Measurements from ENCODE around the gene ELP6.

ELP6 gene, protein sequence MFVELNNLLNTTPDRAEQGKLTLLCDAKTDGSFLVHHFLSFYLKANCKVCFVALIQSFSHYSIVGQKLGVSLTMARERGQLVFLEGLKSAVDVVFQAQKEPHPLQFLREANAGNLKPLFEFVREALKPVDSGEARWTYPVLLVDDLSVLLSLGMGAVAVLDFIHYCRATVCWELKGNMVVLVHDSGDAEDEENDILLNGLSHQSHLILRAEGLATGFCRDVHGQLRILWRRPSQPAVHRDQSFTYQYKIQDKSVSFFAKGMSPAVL

DNA sequence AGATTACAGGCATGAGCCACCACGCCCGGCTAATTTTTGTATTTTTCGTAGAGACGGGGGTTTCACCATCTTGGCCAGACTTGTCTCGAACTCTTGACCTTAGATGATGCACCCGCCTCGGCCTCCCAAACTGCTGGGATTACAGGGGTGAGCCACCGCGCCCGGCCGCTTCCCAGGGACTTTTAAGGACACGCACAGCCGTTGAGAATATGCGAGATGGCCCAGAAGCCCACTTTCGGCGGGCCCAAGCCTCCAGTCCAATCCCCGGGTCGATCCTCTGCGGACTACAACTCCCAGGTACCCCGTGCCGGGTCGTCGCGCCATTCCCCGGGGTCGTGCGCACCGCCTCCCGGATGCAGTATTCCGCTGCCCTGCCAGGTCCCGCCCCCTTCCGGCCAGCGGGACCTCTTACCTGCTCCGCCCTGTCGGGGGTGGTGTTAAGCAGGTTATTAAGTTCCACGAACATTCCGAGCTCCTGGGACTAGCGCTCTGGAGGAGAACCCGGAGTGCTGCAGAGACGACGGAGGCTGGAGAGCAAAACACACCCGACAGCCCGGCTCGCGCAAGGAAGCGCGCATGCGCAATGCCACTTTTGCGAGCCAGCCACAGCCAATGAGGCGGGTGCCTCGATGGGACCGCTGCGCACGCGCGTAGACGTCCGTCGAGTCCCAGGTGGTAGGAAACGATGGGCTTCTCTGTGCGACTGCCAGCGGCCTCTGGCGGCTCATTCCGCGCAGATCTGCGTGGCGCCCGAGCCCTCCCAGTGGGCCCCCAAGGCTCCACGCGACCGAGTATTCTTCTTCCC is at the start of gene ELP6:
ELP6 (minus strand) TSS at position 588 of the 805 bp plus-strand sequence; CDS start at position 466, 122 bp downstream.
- peak; percentile 93 for DNase-seq
- in situ Hi-C loops (cut with HindIII; ENCODE audit: low pct_ligation_motif_present, low pct_unique_long_range_greater_than_20kb, low sequenced_read_pairs) = no loop called here

DNA sequence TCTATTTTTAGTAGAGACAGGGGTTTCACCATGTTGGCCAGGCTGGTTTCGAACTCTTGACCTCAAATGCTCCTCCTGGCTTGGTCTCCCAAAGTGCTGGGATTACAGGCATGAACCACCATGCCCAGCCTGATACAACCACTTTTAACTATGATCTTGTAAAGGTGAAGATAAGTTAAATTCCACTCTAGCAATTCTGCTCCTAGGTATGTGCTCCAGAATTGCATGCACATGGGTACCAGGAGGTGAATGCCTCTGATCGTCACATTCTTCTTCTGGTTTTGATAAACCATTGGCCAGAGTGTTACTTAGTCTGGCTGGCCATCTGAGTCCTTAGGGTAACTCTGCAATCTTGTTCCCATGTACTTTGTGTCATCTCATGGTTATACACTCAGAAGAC is 42.8 kb upstream of the ELP6 start:
- DNase-seq = no peak
- in situ Hi-C loops (cut with HindIII; ENCODE audit: low pct_ligation_motif_present, low pct_unique_long_range_greater_than_20kb, low sequenced_read_pairs) = no loop called here

DNA sequence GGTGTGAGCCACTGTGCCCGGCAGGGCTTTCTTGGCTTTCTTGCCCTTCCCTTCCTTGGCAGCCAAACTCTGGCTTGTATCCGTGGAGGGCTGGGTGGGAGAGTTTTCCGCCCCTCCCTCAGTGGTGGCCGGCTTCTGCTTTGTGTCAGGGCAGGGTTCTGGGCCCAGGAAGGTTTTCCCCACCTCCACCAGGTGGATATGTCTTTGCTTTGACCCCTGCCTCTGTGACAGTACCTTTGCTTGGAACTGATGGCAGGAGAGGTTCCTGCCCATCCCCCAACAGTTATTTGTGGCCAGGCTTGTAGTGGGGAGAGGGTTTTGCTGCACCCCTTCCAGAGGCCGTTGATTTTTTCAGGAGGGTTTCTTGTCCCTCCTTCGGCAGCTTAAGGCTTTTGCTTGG is 40.8 kb upstream of the ELP6 start:
- no peak for DNase-seq
- in situ Hi-C loops (cut with HindIII; ENCODE audit: low pct_ligation_motif_present, low pct_unique_long_range_greater_than_20kb, low sequenced_read_pairs) = no loop called here

DNA sequence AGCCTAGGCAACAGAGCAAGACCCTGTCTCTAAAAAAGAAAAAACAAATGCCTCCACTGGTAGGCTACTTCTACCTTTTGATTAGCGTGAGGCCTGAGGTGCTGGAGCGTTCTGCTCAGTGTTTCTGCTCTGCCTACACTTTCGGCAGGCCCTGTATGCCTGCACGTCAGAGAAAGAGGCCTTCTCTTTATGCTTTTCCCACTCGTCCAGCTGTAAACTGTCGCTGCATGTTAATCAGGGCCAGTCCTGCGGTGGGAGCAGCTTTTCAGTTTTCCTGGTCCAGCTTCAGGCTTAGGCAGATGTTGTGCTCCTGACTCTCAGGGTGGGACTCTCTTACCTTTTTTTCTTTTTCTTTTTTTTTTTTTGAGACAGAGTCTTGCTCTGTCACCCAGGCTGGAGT is 39.9 kb upstream of the ELP6 start:
- no peak for DNase-seq
- in situ Hi-C loops (cut with HindIII; ENCODE audit: low pct_ligation_motif_present, low pct_unique_long_range_greater_than_20kb, low sequenced_read_pairs) = no loop called here

DNA sequence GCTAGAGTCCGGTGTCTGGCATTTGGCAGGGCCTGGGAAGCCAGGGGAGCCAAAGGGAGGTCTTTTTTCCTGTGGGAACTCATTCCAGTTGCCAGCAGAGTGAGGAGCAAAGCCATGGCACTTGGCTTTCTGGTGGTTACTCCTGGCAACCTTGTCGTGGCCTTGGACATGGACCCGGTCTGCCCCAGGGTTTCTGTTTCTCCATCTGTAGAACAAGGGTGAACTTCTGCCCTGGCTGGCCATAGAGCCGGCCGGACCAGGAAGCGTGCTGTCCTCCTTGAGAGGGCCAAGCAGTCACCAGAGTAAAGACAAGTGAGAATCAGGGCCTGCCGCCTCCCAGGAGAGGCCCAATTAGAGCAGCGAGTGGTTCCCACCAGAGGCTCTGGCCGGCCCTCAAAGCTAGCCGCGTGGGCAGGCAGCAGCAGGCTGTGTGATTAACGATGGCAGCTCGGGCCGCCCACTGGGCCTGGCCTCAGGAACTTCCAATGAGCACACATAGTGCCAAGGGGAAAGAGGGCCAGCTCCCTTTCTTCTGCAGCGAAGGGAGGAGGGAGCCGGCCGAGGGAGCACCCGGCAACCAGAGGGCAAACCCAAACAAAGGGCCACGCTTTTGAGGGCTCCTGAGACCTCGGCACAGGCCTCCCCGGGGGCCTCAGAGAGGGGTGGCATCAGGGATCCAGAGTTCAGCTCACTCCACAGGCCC is 29.1 kb upstream of the ELP6 start:
- in situ Hi-C loops (cut with HindIII; ENCODE audit: low pct_ligation_motif_present, low pct_unique_long_range_greater_than_20kb, low sequenced_read_pairs) = no loop called here
- DNase-seq = no peak

DNA sequence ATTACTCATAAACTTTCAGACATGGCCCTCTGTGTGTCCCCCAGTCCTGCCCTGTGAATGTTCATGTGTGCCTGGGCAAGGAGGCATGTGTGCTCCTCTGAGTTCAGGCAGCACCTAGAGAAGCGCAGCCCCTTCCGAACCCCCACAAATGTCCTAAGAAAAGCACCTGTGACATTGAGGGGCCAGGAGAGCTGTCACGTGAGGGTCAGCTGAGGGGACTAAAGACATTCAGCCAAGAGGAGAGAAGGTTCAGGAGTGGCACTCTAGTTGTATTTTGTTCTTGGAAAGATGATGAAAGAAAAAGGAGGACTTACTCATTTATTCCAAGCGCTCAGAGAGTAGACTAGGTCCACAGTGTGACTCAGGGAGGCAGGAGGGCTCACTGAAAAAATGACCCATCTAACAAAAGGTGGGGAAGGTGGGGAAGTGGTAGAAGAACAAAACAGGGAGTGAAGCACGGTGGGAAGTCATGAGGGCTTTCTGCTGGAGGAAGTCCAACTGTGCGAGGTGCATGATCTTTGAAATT is 28.1 kb upstream of the ELP6 start:
- in situ Hi-C loops (cut with HindIII; ENCODE audit: low pct_ligation_motif_present, low pct_unique_long_range_greater_than_20kb, low sequenced_read_pairs) = no loop called here
- no peak for DNase-seq

DNA sequence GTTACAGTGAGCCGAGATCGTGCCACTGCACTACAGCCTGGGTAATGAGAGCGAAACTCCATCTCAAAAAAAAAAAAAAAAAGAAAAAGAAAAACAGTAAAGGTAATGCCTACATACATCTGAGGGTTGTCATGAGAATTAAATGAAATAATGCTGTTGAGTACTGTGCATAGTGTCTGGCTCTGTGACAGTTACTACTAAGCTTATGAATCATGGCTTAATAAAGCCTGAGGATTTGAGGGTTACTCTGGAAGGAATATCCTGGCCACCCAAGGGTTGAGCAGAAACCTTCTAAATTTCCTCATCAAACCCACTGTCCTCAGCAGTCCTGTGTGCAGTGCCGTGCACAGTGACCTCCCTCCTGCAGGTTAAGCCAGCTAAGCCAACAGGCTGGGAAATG is 26.8 kb upstream of the ELP6 start:
- in situ Hi-C loops (cut with HindIII; ENCODE audit: low pct_ligation_motif_present, low pct_unique_long_range_greater_than_20kb, low sequenced_read_pairs) = no loop called here
- DNase-seq = no peak

DNA sequence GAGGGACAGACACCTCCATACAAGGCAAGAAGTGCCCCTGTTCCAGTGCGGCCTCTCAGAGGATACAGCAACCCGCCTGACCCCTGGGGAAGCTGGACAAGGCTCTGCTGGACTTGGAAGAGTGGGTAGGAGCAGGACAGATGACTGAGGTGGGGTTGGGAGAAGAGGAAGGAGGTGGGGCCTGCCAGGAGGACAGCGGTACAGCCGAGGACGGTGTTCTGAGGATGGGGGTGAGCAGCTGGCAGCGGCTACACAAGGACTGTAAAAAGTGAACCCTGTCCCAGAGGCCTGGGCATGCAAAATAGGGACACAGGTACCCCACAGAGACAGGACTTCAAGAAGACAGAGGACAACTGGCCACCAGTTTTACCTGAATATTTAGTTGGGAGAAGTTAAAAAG is 23.5 kb upstream of the ELP6 start:
- in situ Hi-C loops (cut with HindIII; ENCODE audit: low pct_ligation_motif_present, low pct_unique_long_range_greater_than_20kb, low sequenced_read_pairs) = no loop called here
- DNase-seq = no peak

DNA sequence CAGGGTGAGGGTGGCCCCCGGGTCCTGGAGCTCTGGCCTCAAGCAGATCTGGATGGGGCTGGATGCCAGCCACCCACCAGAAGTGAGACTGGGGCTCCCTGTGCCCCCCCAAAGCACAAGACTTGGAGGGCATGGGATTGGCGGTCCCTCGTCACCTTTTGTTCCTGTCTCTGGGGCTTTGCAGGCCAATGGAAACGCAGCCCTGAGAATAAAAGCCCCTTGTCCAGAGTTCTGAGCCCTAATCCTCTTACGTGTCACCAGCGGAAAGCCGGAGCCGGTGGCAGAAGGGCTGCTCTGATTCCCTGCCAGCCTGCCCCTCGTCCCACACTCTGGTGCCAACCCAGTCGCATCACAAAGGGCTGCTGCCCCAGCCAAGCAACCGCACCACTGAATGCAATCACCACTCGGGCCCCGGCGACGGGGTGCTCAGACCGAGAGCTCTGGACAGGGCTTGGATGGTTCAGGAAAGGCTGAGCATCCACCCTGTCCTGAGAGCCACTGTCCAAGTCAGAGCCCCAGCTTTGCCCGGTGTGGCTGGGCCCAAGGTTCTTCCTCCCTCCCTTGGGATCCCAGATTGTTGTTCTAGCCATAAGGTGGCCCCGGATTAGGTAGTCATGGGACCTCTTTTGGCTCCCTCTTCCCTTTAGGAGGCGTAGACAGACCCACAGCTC is 22.8 kb upstream of the ELP6 start:
- in situ Hi-C loops (cut with HindIII; ENCODE audit: low pct_ligation_motif_present, low pct_unique_long_range_greater_than_20kb, low sequenced_read_pairs) = no loop called here
- no peak for DNase-seq

DNA sequence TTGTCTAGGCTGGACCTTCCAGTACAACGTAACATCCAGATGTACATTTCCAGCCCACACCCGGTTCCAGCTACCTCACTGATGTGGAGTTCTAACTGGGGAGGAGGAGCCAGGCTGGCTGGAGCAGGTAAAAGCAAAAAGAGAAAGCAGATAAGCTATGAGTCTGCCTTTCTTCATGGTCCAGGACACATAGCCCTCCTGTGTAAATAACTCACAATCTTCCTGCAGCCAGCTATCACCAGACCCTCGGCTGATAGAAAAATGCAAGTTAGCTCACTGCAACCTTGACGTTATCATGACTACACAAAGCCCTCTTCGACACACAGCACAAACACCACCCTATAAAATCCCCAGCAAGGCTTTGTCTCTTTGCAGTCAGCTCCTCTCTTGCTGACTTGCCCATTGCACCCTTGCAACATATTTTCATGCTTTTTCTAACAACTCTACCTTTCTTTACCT is 20.5 kb upstream of the ELP6 start:
- DNase-seq = no peak
- in situ Hi-C loops (cut with HindIII; ENCODE audit: low pct_ligation_motif_present, low pct_unique_long_range_greater_than_20kb, low sequenced_read_pairs) = no loop called here

DNA sequence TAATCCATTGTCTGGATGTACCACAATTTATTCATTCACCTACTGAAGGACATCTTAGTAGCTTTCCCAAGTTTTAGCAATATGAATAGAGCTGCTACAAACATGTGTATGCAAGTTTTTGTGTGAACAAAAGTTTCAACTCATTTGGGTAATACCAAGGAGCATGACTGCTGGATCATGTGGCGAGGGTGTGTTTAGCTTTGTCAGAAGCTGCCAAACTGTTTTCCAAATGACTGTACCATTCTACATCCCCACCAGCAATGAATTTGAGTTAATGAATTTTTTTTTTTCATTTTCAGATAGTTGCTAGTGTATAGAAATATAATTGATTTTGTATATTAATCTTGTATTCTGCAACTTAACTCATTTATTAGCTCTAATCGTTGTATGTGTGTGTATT is 20.0 kb upstream of the ELP6 start:
- no peak for DNase-seq
- in situ Hi-C loops (cut with HindIII; ENCODE audit: low pct_ligation_motif_present, low pct_unique_long_range_greater_than_20kb, low sequenced_read_pairs) = no loop called here

DNA sequence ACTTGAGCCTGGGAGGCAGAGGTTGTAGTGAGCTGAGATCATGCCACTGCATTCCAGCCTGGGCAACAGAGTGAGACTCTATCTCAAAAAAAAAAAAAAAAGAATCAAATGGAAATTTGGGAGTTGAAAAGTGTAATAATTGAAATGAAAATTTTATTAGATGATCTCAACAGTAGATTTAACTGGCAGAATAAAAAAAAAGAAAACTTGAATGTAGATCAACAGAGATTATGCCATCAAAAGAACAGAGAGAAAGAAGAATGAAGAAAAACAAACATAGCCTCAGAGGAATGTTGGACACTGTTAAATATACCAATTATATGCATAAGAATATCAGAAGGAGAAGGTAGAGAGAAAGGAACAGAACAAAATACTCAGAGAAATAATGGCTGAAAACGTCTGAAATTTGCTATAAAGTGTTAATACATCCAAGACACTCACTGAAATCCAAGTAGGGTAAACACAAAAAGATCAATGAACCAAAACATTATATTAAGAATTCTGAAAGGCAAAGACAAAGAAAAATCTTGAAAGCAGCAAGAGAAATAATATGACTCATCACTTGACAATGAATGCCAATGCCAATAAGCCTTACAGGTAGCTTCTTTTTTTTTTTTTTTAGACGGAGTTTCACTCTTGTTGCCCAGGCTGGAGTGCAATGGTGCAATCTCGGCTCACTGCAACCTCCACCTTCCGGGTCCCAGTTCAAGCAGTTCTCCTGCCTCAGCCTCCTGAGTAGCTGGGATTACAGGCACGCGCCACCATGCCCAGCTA is 14.6 kb upstream of the ELP6 start:
- DNase-seq = peak; percentile 11
- in situ Hi-C loops (cut with HindIII; ENCODE audit: low pct_ligation_motif_present, low pct_unique_long_range_greater_than_20kb, low sequenced_read_pairs) = no loop called here

DNA sequence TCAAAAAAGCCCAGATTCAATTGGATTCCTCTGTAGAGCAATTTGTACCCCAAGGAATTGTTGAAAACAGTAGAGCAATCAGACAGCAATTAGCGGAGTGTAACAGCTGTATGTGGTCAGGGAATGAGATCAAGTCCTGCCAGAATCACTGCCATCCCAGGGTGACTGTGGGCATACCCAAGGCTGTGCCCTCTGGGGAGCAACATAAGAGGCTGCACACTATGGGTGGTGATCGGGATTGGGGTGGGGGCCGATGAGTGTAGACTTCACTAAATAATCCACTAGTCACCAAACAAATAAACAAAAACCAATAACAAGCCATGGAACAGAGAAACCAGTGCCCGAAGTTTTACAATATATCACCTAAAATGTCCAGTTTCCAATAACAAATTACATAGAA is 12.1 kb upstream of the ELP6 start:
- in situ Hi-C loops (cut with HindIII; ENCODE audit: low pct_ligation_motif_present, low pct_unique_long_range_greater_than_20kb, low sequenced_read_pairs) = no loop called here

DNA sequence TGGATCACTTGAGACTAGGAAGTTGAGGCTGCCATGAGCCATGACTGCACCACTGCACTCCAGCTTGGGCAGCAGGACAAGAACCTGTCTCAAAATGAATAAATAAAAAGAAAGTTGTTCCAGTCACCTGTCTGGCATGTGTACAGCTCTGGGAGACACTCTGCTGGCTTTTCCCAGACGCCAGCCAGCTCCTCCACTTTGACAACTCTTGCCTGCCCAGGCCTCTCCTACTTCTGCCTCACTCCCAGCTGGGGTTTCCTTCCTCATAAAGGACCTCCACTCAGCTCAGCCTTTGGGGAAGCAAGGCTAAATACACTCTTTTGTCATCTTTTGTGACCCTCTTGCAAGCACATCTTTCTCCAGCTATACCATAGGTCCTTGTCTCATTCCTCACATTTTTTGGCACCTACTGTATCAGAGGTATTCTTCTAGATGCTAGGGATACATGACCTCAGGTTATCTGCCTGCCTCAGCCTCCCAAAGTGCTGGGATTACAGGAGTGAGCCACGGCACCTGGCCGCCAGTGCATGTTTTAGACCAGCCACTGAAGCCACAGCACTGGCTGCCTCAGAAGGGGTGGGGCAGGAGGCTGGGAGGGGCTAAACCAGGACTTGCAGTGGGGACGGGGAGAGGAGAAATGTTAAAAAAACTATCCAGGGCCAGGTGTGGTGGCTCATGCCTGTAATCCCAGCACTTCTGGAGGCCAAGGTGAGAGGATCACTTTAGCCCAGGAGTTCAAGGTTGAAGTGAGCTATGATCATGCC is 10.0 kb upstream of the ELP6 start:
- in situ Hi-C loops (cut with HindIII; ENCODE audit: low pct_ligation_motif_present, low pct_unique_long_range_greater_than_20kb, low sequenced_read_pairs) = no loop called here
- DNase-seq = no peak

More for the DNA sequence above, 12.1 kb upstream of the ELP6 start:
- no peak for DNase-seq

DNA sequence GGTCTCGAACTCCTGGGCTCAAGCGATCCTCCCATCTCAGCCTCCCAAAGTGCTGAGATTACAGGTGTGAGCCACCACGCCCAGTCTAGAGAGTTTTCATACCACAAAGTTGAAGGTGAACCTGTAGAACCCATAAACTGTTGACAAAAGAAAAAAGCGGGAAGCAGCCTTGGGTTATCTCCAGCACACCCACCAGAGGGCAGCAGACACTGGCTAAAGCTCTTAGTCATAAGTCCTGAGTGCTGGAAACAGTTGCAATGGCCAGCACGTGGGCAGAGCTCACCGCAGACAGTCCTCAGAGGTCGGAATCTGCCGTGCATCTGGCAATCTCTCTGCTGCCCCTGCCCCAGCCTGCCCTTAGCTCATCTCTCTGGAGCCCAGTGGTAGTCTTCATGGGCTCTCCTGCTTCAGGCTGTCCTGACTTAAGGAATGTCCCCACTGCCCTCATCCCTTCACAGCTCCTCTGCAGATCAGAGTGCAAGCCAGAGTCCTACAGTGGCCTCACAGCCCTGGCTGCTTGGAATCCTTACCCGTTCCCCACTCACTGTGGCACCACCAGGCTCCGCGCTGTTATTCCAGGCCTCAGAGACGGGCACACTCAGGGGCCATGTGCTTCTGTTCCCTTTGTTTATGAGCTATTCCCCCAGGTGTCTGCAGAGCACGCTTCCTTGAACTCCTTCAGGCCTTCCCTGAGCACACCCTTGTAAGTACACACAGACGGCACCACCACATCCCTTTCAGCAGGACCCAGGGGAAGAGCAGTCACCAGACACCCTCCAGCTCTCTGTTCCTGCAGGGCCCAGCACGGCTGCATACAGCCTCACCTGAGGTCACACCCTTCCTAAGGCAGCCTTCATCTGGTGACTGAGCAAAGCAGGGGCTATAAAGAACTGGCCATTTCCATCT is 8.8 kb upstream of the ELP6 start:
- in situ Hi-C loops (cut with HindIII; ENCODE audit: low pct_ligation_motif_present, low pct_unique_long_range_greater_than_20kb, low sequenced_read_pairs) = no loop called here
- DNase-seq = peak; percentile 82

DNA sequence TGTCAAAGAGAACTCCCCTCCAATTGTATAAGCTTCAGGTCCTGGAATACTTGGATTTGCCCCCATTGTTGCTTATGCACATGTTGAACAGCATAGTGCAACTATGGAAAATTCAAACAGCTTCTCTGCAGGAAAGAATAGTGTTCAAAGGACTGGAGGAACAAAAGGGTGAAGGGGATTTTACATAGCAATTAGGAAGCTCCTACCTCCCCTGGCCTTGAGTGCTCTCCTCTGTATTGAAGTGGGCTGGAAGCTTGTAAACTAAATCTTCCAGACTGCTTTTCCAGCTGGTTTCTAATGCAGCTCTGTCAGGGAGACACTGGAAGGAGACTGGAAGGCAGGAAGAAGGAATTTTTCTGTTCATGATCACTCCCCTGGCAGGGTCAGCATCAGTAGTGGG is 7.2 kb upstream of the ELP6 start:
- in situ Hi-C loops (cut with HindIII; ENCODE audit: low pct_ligation_motif_present, low pct_unique_long_range_greater_than_20kb, low sequenced_read_pairs) = no loop called here
- DNase-seq = no peak
